LNCaP clone FGC (cell line): ENCODE measurements around the gene SIGLEC8.

Experiments
- DNase-seq: peaks from one replicate; pipeline ENCODE4 v3.0.0-alpha.2; 2011; ENCODE audit warnings: low read depth
- H3K4me3 ChIP-seq: 2 replicates; pipeline ENCODE4 v1.5.1; 2011; ENCODE audit warnings: mild to moderate bottlenecking, low read depth, low read length, control low read depth
- TF ChIP-seq, protein P1 (sequence below): IDR thresholded peaks from 2 replicates; pipeline ENCODE4 v1.5.1; 2012; ENCODE audit warnings: mild to moderate bottlenecking; ENCODE audit not compliant: control insufficient read depth, insufficient read depth; ENCODE audit errors: extremely low read depth

Gene SIGLEC8

DNA sequence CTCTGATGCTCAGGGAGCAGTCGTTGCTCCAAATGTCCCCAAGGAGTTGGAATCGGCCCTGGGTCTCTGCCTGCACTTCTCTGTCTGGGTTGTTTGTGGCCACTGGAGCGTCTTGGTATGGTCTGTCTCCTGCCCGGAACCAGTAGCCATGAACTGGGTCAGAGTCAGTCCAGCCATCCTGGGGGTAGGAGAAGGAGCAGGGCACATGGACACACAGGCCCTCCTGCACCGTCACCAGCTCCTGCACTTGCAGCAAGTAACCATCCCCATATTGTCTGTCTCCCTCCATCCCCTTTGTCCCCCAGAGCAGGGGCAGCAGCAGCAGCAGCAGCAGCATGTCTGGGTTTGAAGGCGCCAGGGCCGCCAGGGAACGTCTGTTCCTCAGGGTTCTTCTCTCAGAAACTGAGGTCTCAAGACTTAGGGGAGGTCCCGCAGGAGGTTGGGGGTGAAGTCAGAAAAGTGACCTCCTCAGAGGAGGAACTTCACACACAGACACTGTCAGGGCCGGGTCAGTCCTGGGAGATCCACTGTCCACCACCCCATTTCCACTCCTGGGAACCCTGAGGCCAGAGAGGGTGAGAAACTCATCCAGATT is at the start of gene SIGLEC8:
TSS of gene SIGLEC8 (minus strand) at position 404 of the 595 bp plus-strand sequence. CDS start at position 337, 67 bp downstream.
- no peak within 1 kb of the TSS for H3K4me3 ChIP-seq
- no peak for DNase-seq

DNA sequence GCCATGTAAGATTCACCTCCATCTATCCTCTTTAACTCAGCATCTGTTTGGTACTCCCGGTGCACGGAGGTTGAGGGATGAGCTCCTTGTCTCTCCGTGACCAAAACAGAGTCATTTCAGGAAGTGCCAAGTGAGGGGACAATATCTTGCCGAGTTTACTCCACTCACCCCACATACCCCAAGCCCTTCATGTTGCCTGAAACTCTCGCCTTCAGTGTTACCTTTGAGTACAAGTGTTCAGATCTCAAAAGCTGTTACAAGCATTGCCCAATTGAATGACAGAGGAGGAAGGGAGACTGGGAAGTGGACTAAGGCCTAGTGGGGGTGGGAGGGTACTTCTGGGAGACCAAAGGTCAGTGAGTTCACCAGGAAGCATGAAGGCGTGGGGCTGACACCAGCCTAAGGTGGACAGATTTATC is 49.4 kb upstream of the SIGLEC8 start:
- TF ChIP-seq, protein P1, sequence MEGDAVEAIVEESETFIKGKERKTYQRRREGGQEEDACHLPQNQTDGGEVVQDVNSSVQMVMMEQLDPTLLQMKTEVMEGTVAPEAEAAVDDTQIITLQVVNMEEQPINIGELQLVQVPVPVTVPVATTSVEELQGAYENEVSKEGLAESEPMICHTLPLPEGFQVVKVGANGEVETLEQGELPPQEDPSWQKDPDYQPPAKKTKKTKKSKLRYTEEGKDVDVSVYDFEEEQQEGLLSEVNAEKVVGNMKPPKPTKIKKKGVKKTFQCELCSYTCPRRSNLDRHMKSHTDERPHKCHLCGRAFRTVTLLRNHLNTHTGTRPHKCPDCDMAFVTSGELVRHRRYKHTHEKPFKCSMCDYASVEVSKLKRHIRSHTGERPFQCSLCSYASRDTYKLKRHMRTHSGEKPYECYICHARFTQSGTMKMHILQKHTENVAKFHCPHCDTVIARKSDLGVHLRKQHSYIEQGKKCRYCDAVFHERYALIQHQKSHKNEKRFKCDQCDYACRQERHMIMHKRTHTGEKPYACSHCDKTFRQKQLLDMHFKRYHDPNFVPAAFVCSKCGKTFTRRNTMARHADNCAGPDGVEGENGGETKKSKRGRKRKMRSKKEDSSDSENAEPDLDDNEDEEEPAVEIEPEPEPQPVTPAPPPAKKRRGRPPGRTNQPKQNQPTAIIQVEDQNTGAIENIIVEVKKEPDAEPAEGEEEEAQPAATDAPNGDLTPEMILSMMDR = no peak
- H3K4me3 ChIP-seq = no peak overlapping the region
- DNase-seq = no peak

More for the DNA sequence above, at the start of gene SIGLEC8:
- TF ChIP-seq, protein P1 = no peak

DNA sequence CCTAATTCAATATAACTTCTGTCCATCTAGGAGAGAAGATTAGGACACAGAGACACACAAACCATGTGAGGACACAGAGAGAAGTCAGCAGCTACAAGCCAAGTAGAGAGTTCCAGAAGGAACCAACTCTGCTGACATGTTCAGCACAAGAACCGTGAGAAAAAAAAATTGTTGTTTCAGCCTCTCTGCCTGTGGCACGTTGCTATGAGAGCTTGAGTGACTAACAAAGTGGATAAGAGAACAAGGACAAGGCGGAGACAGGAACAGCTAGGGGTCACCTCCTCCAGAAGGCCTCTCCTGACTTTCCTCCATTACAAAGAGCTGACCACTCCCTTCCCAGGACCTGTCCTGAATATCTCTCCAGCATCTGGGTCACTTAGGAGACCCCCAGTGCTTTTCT is 48.9 kb upstream of the SIGLEC8 start:
- no peak overlapping the region for H3K4me3 ChIP-seq
- no peak for DNase-seq
- TF ChIP-seq, protein P1 = no peak

DNA sequence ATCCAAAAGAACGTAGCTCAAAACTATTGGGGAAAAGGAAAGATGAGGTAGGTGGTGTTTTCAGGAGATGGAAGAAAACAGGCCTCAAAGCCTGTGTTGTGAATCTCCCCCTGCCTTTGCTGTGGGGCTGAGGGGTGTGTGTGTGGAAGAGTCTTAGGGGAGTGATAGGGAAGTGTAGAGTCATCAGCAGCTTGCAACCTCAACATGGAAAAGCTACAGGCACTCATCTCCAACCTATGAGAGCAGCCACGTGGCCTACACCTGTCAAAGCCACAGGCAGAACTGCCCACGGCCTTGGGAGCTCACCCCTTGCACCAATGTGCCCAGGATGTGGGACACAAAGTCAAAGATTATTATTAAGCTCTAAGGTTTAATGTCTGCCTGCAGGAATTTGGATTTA is 47.6 kb upstream of the SIGLEC8 start:
- TF ChIP-seq, protein P1 = no peak
- no peak for DNase-seq
- no peak overlapping the region for H3K4me3 ChIP-seq

DNA sequence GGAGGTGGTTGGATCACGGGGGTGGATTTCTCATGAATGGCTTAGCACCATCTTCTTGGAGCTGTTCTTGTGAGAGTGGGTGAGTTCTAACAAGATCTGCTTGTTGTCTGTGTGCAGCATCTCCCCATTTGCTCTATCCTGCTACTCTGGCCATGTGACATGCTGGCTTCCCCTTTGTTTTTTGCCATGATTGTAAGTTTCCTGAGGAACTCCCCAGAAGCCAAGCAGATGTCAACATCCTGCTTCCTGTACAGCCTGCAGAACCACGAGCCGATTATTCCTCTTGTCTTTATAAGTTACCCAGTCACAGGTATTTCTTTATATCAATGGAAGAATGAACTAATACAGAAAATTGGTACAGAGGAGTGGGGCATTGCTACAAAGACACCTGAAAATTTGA is 45.6 kb upstream of the SIGLEC8 start:
- H3K4me3 ChIP-seq = no peak overlapping the region
- DNase-seq = no peak
- TF ChIP-seq, protein P1 = no peak

DNA sequence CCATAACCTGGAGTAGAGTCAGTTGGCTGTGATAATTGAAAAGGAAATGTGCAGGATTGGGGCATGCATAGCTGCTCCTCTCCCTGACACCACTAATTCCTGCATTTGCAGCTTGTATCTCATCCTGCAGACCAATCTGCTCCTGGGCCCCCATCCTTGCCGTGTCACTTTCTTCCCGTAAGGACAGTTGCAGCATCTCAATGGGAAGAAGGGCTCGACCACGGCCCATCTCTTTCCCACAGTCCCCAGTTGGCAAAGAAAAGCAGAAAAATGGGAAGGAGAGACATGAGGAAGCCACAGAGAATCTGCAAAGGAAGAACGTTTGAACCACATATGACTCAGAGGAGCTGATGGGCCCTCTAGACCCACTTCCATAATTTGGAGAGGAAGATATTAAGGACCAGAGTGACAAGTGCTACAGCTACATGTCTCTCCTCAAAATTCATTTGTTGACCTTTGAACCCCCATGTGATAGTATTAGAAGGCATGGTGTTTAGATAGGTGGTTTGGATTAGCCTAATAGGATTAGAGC is 45.1 kb upstream of the SIGLEC8 start:
- TF ChIP-seq, protein P1 = no peak
- no peak overlapping the region for H3K4me3 ChIP-seq
- DNase-seq = no peak
